ENCODE data around the gene AMN. TPM values are rescaled to one million over a fixed set of nuclear protein-coding genes. Genes with fewer than 3 reads are reported as not detected.

Gene AMN
- total RNA-seq, 2 experiments from 2014 or later: 2.6 to 2.8 TPM

GRCh38 chr14:102883554-102883953, 38.9 kb upstream of the AMN start:
- Mint-ChIP-seq H3K36me3 (ENCODE audit: low read depth) (peaks cover 68% of the 10 kb centered on the region), H3K27ac (no peak overlapping the region), H3K4me1 (ENCODE audit: low read depth) (no peaks in the 10 kb centered on the region), H3K27me3 (no peaks in the 10 kb centered on the region), H3K4me3 (no peak overlapping the region), H3K9me3 (no peaks in the 10 kb centered on the region)
- H3K4me1 ChIP-seq (ENCODE audit: insufficient read depth, low read length): no peaks in the 10 kb centered on the region
- DNase-seq (no peak), ATAC-seq (ENCODE audit: poor library complexity) (no peak)
- H3K36me3 ChIP-seq (ENCODE audit: insufficient read depth, low read length): peaks cover 45% of the 10 kb centered on the region
- H3K27ac ChIP-seq (ENCODE audit: low read depth in 1 of 2, low read length in 2 of 2): no peak overlapping the region
- CTCF ChIA-PET: no interaction called here
- H3K27me3 ChIP-seq (ENCODE audit: control insufficient read depth in 1 of 2, insufficient read depth in 2 of 2, low read length in 2 of 2): no peaks in the 10 kb centered on the region
- POLR2A ChIA-PET: no interaction called here
- no peak overlapping the region for H3K4me3 ChIP-seq (ENCODE audit: low read length)
- intact Hi-C loops (cut with DNase I, micrococcal nuclease): no loop called here
- no peaks in the 10 kb centered on the region for H3K9me3 ChIP-seq (ENCODE audit: control insufficient read depth in 1 of 2, insufficient read depth in 1 of 2, low read length in 2 of 2)
- TF ChIP-seq CTCF (IDR thresholded peaks at IDR 0.05): no peak

- Mint-ChIP-seq H3K36me3 (ENCODE audit: low read depth) (peaks cover 86% of the 10 kb centered on the region), H3K4me3 (no peak overlapping the region), H3K27me3 (no peaks in the 10 kb centered on the region), H3K4me1 (ENCODE audit: low read depth) (no peaks in the 10 kb centered on the region), H3K9me3 (no peaks in the 10 kb centered on the region), H3K27ac (no peak overlapping the region)
- ATAC-seq (ENCODE audit: poor library complexity): no peak
- TF ChIP-seq CTCF (IDR thresholded peaks at IDR 0.05): no peak
- Histone ChIP-seq H3K4me1 (ENCODE audit: insufficient read depth, low read length) (no peaks in the 10 kb centered on the region), H3K27ac (ENCODE audit: low read depth in 1 of 2, low read length in 2 of 2) (no peak overlapping the region), H3K36me3 (ENCODE audit: insufficient read depth, low read length) (peaks cover 48% of the 10 kb centered on the region), H3K27me3 (ENCODE audit: control insufficient read depth in 1 of 2, insufficient read depth in 2 of 2, low read length in 2 of 2) (no peaks in the 10 kb centered on the region), H3K4me3 (ENCODE audit: low read length) (no peak overlapping the region), H3K9me3 (ENCODE audit: control insufficient read depth in 1 of 2, insufficient read depth in 1 of 2, low read length in 2 of 2) (no peaks in the 10 kb centered on the region)
- ChIA-PET CTCF (no interaction called here), POLR2A (interaction anchor here (0.7 kb wide), 1 partner anchor 138 kb away, joined by 3 read pairs; no protein-coding TSS in a partner anchor)
- no peak for DNase-seq
- intact Hi-C loops (cut with DNase I, micrococcal nuclease): no loop called here
These were observed 36.6 kb upstream of the AMN start for GRCh38 chr14:102885737-102886447.

DNA sequence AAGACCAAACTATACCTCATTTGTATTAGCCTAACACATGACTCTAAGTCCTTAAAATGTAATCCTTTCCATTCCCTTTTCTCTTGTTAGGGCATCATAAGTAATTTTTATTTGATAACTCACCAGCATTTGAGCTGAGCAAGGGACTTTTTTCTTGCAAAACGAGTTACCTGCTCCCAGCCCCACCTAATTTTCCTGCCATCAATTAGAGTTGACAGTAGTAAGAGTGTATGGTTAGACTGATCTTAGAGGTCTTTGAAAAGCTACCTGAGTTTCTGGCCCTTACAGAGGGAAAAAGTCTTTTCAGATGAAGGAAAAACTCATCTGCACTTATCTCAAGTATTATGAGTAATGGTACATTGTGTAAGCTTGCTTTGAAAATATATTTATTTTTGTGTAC, 33.7 kb upstream of the AMN start:
- Histone ChIP-seq H3K27ac (ENCODE audit: low read depth in 1 of 2, low read length in 2 of 2) (no peak overlapping the region), H3K4me1 (ENCODE audit: insufficient read depth, low read length) (no peaks in the 10 kb centered on the region), H3K9me3 (ENCODE audit: control insufficient read depth in 1 of 2, insufficient read depth in 1 of 2, low read length in 2 of 2) (no peaks in the 10 kb centered on the region), H3K36me3 (ENCODE audit: insufficient read depth, low read length) (peaks cover 71% of the 10 kb centered on the region), H3K4me3 (ENCODE audit: low read length) (no peak overlapping the region), H3K27me3 (ENCODE audit: control insufficient read depth in 1 of 2, insufficient read depth in 2 of 2, low read length in 2 of 2) (no peaks in the 10 kb centered on the region)
- DNase-seq (no peak), ATAC-seq (ENCODE audit: poor library complexity) (no peak)
- no peak for TF ChIP-seq CTCF (IDR thresholded peaks at IDR 0.05)
- intact Hi-C loops (cut with DNase I, micrococcal nuclease): no loop called here
- peaks cover 85% of the 10 kb centered on the region for H3K36me3 Mint-ChIP-seq (ENCODE audit: low read depth)
- ChIA-PET POLR2A (no interaction called here), CTCF (interaction anchor here (0.5 kb wide), 1 partner anchor 176 kb away, joined by 4 read pairs; no protein-coding TSS in a partner anchor)
- no peaks in the 10 kb centered on the region for H3K27me3 Mint-ChIP-seq
- no peaks in the 10 kb centered on the region for H3K4me1 Mint-ChIP-seq (ENCODE audit: low read depth)
- no peak overlapping the region for H3K27ac Mint-ChIP-seq
- no peaks in the 10 kb centered on the region for H3K9me3 Mint-ChIP-seq
- H3K4me3 Mint-ChIP-seq: no peak overlapping the region

Data from CD4-positive, alpha-beta T cell (primary cell).